Measurements from ENCODE around the gene MTX3. TPM values are rescaled to one million over a fixed set of nuclear protein-coding genes. Genes with fewer than 3 reads are reported as not detected.

MTX3 gene
- 26.4 and 27.9 TPM in 2 replicates for total RNA-seq
- long read RNA-seq, full-length matches to known transcripts: 12 of 25 reads
- long read RNA-seq, partial matches to known transcripts: 5 of 25 reads
- long read RNA-seq, other reads (novel, unspliced or antisense): 8 of 25 reads

GRCh38 chr5:79990598-79991507 is at the start of gene MTX3:
TSS of gene MTX3 (minus strand) at chr5:79991262. CDS start at chr5:79991238, 24 bp downstream.
- peak within 1 kb of the TSS; percentile 91 for H3K27ac Mint-ChIP-seq (ENCODE audit: unreplicated experiment)
- H3K4me3 Mint-ChIP-seq: peak within 1 kb of the TSS; percentile 94
- peaks cover 4% of the 10 kb centered on the region for H3K36me3 Mint-ChIP-seq (ENCODE audit: low read depth)
- H3K9me3 Mint-ChIP-seq: no peaks in the 10 kb centered on the region
- H3K27me3 Mint-ChIP-seq (ENCODE audit: low read depth): no peaks in the 10 kb centered on the region
- peak; percentile 78 for DNase-seq (ENCODE audit: low read depth, low spot score)
- peaks cover 28% of the 10 kb centered on the region for H3K4me1 Mint-ChIP-seq
- TF ChIP-seq CTCF (conservative IDR thresholded peaks at IDR 0.05): no peak

- no peak overlapping the region for H3K27ac Mint-ChIP-seq (ENCODE audit: unreplicated experiment)
- no peak overlapping the region for H3K4me3 Mint-ChIP-seq
- H3K27me3 Mint-ChIP-seq (ENCODE audit: low read depth): peaks cover 36% of the 10 kb centered on the region
- no peaks in the 10 kb centered on the region for H3K9me3 Mint-ChIP-seq
- TF ChIP-seq CTCF (conservative IDR thresholded peaks at IDR 0.05): no peak
- peaks cover 27% of the 10 kb centered on the region for H3K4me1 Mint-ChIP-seq
- no peak for DNase-seq (ENCODE audit: low read depth, low spot score)
- no peaks in the 10 kb centered on the region for H3K36me3 Mint-ChIP-seq (ENCODE audit: low read depth)
Measured at GRCh38 chr5:80039650-80040049, 48.6 kb upstream of the MTX3 start.

- no peaks in the 10 kb centered on the region for H3K36me3 Mint-ChIP-seq (ENCODE audit: low read depth)
- no peak for DNase-seq (ENCODE audit: low read depth, low spot score)
- H3K9me3 Mint-ChIP-seq: no peaks in the 10 kb centered on the region
- no peak overlapping the region for H3K27ac Mint-ChIP-seq (ENCODE audit: unreplicated experiment)
- peaks cover 25% of the 10 kb centered on the region for H3K4me1 Mint-ChIP-seq
- TF ChIP-seq CTCF (conservative IDR thresholded peaks at IDR 0.05): no peak
- H3K27me3 Mint-ChIP-seq (ENCODE audit: low read depth): peaks cover 59% of the 10 kb centered on the region
- no peak overlapping the region for H3K4me3 Mint-ChIP-seq
Measured at GRCh38 chr5:80037366-80037765, 46.3 kb upstream of the MTX3 start.

- no peak overlapping the region for H3K4me3 Mint-ChIP-seq
- no peak for DNase-seq (ENCODE audit: low read depth, low spot score)
- no peaks in the 10 kb centered on the region for H3K36me3 Mint-ChIP-seq (ENCODE audit: low read depth)
- no peaks in the 10 kb centered on the region for H3K9me3 Mint-ChIP-seq
- peaks cover 17% of the 10 kb centered on the region for H3K4me1 Mint-ChIP-seq
- no peak for TF ChIP-seq CTCF (conservative IDR thresholded peaks at IDR 0.05)
- H3K27me3 Mint-ChIP-seq (ENCODE audit: low read depth): peaks cover 62% of the 10 kb centered on the region
- no peak overlapping the region for H3K27ac Mint-ChIP-seq (ENCODE audit: unreplicated experiment)
Measured at GRCh38 chr5:80036615-80037014, 45.6 kb upstream of the MTX3 start.

- H3K9me3 Mint-ChIP-seq: no peaks in the 10 kb centered on the region
- no peak for TF ChIP-seq CTCF (conservative IDR thresholded peaks at IDR 0.05)
- H3K36me3 Mint-ChIP-seq (ENCODE audit: low read depth): no peaks in the 10 kb centered on the region
- H3K27me3 Mint-ChIP-seq (ENCODE audit: low read depth): peaks cover 68% of the 10 kb centered on the region
- DNase-seq (ENCODE audit: low read depth, low spot score): no peak
- H3K4me3 Mint-ChIP-seq: peak overlapping the region; percentile 13
- peaks cover 10% of the 10 kb centered on the region for H3K4me1 Mint-ChIP-seq
- H3K27ac Mint-ChIP-seq (ENCODE audit: unreplicated experiment): no peak overlapping the region
Measured at GRCh38 chr5:80035839-80036238, 44.8 kb upstream of the MTX3 start.
